Measurements from ENCODE around the gene FAM120A.

GRCh38 chr9:93595861-93596365 lies 144.4 kb downstream of the FAM120A start:
- no peak for TF ChIP-seq CTCF (IDR thresholded peaks at IDR 0.05)
- TF ChIP-seq POLR2A (IDR thresholded peaks at IDR 0.05) = no peak
